Esophagus muscularis mucosa (tissue), 4 donors: ENCODE data around the gene ARFRP1. TPM values are rescaled to one million over a fixed set of nuclear protein-coding genes. Genes with fewer than 3 reads are reported as not detected.

ENCODE experiments used
- DNase-seq: peaks from one replicate; pipeline ENCODE4 v3.0.0-alpha.2; 2017; ENCODE audit errors: extremely low spot score
- H3K27ac ChIP-seq, 4 donors: fragments of 200-600 bp; sonication (generic); replicated peaks in 1 of 4; 1 replicate in 3 of 4; 2 replicates in 1 of 4; pipeline ENCODE4 v1.5.1; 2016 to 2019; ENCODE audit warnings: mild to moderate bottlenecking in 1 of 4
- H3K27me3 ChIP-seq, 4 donors: fragments of 200-600 bp; sonication (generic); one replicate each; pipeline versions ENCODE4 v1.5.1 to v1.6.0; 2016 to 2019
- H3K36me3 ChIP-seq, 4 donors: fragments of 200-600 bp; sonication (generic); one replicate each; pipeline ENCODE4 v1.5.1; 2016 to 2019
- H3K4me1 ChIP-seq, 4 donors: fragments of 200-600 bp; sonication (generic); one replicate each; pipeline ENCODE4 v1.5.1; 2016 to 2019
- H3K4me3 ChIP-seq, 4 donors: fragments of 200-600 bp; sonication (generic); 1 replicate in 2 of 4; 2 replicates in 2 of 4; pipeline ENCODE4 v1.5.1; 2016 to 2019; ENCODE audit warnings: mild to moderate bottlenecking in 4 of 4, moderate library complexity in 1 of 4
- H3K9me3 ChIP-seq, 4 donors: fragments of 200-600 bp; sonication (generic); 1 replicate in 3 of 4; 2 replicates in 1 of 4; pipeline ENCODE4 v1.5.1; 2016 to 2019
- CTCF ChIP-seq, 3 experiments: fragments of 200-600 bp in 2 of 3; fragments of 450-650 bp in 1 of 3; sonication (generic) in 2 of 3; IDR thresholded peaks; one replicate each; pipeline ENCODE4 v1.5.1; 2017 to 2019; ENCODE audit warnings: antibody characterized with exemption in 3 of 3, mild to moderate bottlenecking in 2 of 3, moderate library complexity in 1 of 3
- EP300 ChIP-seq: sonication (generic); formaldehyde crosslinking; IDR thresholded peaks from one replicate; pipeline ENCODE4 v1.6.1; 2017; ENCODE audit warnings: antibody characterized with exemption
- POLR2A ChIP-seq: fragments of 450-650 bp; IDR thresholded peaks from one replicate; pipeline ENCODE4 v1.6.1; 2017; ENCODE audit warnings: antibody characterized with exemption, moderate library complexity, mild to moderate bottlenecking, low read depth
- POLR2AphosphoS5 ChIP-seq, 2 donors: sonication (generic); formaldehyde crosslinking; IDR thresholded peaks; one replicate each; pipeline ENCODE4 v1.6.1; 2017; ENCODE audit warnings: antibody characterized with exemption in 2 of 2
- WGBS: methylation state at CpG from one replicate; pipeline ENCODE4 v1.1.5; 2018; 5-methylcytosine and 5-hydroxymethylcytosine counted together
- intact Hi-C: fragments of 100-400 bp; cut with DNase I; formaldehyde crosslinking; loops from one replicate; pipeline ENCODE4 v1.15.1; 2023
- total RNA-seq, 4 donors: library from RNA; depleted of rRNA; stranded (reverse); fragments of >200 nt; gene quantifications; one replicate each; pipeline versions ENCODE4 v1.1.0 to v1.2.1, GENCODE V29; 2016

ARFRP1 gene
- total RNA-seq, 4 donors from 2014 or later: 34.1 to 46.5 (median 44.6) TPM

- no peak overlapping the region for H3K4me3 ChIP-seq
- WGBS: 93% methylated on average over 16 of the region's 16 CpGs
- H3K36me3 ChIP-seq: peaks cover 29 to 85% (median 67%) of the 10 kb centered on the region in 4 donors
- H3K4me1 ChIP-seq: peaks cover 0 to 11% (median 0%) of the 10 kb centered on the region in 4 donors
- TF ChIP-seq POLR2AphosphoS5 (IDR thresholded peaks at IDR 0.05) (no peak), CTCF (IDR thresholded peaks at IDR 0.05) (no peak), POLR2A (no peak), EP300 (no peak)
- H3K27ac ChIP-seq: no peak overlapping the region
- no peaks in the 10 kb centered on the region for H3K9me3 ChIP-seq
- no peaks in the 10 kb centered on the region for H3K27me3 ChIP-seq
- DNase-seq: no peak
- intact Hi-C loops: no loop called here
These were observed 39.9 kb downstream of the ARFRP1 start for GRCh38 chr20:63667858-63668257.

DNA sequence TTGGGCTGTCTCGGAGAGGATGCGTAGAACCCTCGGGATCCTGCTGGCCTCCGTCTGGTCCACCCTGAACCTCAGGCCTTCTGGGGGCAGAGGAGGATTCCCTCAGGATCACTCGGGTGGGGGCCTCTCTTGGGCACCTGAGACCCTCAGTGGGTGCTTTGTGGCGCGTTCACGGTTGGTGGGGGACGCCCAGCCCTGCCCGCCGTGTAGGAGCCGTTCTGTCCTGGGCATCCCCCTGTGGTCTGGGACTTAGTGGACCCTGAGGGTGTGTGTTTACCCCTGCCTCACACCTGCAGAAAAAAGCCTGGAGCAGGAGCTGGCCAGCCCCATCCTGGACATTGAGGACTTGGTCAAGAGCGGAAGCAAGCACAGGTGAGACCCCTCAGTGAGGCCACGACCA lies 42.1 kb downstream of the ARFRP1 start:
- H3K36me3 ChIP-seq: peaks cover 36 to 88% (median 79%) of the 10 kb centered on the region in 4 donors

DNA sequence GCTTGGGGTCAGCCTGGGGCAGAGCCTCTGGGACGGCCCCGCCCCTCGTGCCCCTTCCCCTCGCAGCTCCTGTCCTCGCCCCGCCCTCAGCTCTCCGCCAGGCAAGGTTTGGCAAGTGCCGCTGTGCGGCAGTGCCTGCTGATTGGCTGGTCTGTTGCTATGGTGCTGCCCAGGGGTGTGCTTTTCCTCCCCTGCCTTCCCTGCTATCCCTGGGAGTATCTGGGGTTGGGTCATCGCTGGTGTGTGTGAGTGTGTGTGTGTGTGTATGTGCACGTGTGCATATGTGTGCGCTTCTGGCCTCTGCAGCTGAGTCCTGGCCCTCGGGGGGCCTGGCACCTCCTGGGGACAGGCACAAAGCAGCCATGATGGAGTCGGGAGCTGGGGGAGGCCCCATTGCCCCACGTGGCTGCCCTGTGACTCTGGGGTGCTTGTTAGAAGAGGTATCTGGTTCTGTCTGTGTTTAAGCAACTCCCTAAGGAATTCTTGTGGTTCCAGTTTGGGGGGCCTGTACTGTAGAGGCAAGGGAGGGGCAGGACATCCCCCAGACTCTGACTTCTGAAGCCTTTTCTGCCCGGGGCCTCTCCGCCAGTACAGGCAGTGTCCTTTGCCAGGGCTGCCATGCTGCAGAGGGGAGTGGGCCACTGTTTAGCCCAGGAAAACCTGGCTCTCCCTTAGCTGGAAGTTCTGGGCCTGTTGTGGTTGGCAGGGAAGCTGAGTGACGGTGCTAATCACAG lies 42.7 kb downstream of the ARFRP1 start:
- 71% methylated on average over 15 of the region's 18 CpGs for WGBS
- TF ChIP-seq EP300 (no peak), CTCF (IDR thresholded peaks at IDR 0.05) (no peak), POLR2AphosphoS5 (IDR thresholded peaks at IDR 0.05) (no peak), POLR2A (no peak)
- Histone ChIP-seq H3K27ac (no peak overlapping the region), H3K4me3 (no peak overlapping the region), H3K9me3 (no peaks in the 10 kb centered on the region), H3K27me3 (no peaks in the 10 kb centered on the region), H3K4me1 (peaks cover 0 to 15% (median 0%) of the 10 kb centered on the region in 4 donors), H3K36me3 (peaks cover 36 to 94% (median 86%) of the 10 kb centered on the region in 4 donors)
- intact Hi-C loops: no loop called here
- no peak for DNase-seq

More for the DNA sequence above, 42.1 kb downstream of the ARFRP1 start:
- intact Hi-C loops: no loop called here
- WGBS: 97% methylated on average over 4 of the region's 14 CpGs
- no peaks in the 10 kb centered on the region for H3K9me3 ChIP-seq
- H3K27ac ChIP-seq: no peak overlapping the region
- no peak overlapping the region for H3K4me3 ChIP-seq
- TF ChIP-seq POLR2A: no peak
- TF ChIP-seq POLR2AphosphoS5 (IDR thresholded peaks at IDR 0.05): no peak
- no peak for TF ChIP-seq EP300
- TF ChIP-seq CTCF (IDR thresholded peaks at IDR 0.05): no peak
- peaks cover 0 to 11% (median 0%) of the 10 kb centered on the region in 4 donors for H3K4me1 ChIP-seq
- DNase-seq: no peak
- no peaks in the 10 kb centered on the region for H3K27me3 ChIP-seq

DNA sequence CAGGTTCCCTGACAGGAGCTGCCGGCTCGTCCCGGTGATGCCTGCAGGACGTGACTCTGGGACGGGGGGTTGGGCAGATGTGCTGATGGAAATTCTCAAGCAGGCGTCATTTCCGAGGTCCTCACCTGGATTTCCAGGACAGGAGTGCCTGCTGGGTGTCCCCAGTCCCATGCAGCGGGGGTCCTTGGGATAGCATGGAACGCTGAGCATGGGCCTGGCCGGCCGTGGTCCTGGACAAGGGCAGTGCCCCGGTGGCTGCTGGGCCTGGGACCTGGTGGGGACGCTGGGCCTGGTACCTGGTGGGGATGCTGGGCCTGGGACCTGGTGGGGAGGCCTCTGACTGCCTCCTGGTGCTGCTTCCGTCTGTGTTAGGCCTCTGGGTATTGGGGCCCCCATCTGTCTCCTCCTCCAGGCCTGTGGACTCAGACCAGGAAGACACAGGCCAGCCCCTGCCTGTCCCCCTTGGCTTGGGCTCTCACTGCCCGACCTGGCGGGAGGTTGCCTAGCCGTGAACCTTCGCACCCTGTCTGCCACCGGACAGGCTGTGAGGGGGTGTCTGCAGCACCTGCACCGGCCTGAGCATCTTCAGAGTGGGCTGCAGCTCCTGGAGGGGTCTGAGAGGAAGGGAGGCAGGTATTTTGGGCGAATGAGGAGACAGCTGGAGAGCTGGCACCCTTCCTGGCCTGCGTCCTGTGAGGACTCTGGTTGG lies 43.5 kb downstream of the ARFRP1 start:
- Histone ChIP-seq H3K36me3 (peaks cover 36 to 94% (median 87%) of the 10 kb centered on the region in 4 donors), H3K9me3 (no peaks in the 10 kb centered on the region), H3K27me3 (no peaks in the 10 kb centered on the region), H3K27ac (no peak overlapping the region), H3K4me3 (no peak overlapping the region), H3K4me1 (peaks cover 6 to 22% (median 7%) of the 10 kb centered on the region in 4 donors)
- intact Hi-C loops: no loop called here
- TF ChIP-seq EP300 (no peak), POLR2A (no peak), POLR2AphosphoS5 (IDR thresholded peaks at IDR 0.05) (no peak), CTCF (IDR thresholded peaks at IDR 0.05) (no peak)
- 84% methylated on average over 12 of the region's 22 CpGs for WGBS
- no peak for DNase-seq
